HepG2 (cell line): ENCODE results near the gene CETN2.

Experiments
- ARID2 ChIP-seq: sonication (generic); formaldehyde crosslinking; IDR thresholded peaks from 2 replicates; pipeline ENCODE4 v1.8.1; 2022; ENCODE audit warnings: mild to moderate bottlenecking, missing genetic modification reagents, borderline replicate concordance
- CREB3 ChIP-seq: sonication (generic); formaldehyde crosslinking; IDR thresholded peaks from 2 replicates; pipeline ENCODE4 v1.5.0; 2020; ENCODE audit warnings: missing genetic modification reagents
- GATAD2A ChIP-seq: IDR thresholded peaks from 2 replicates; pipeline ENCODE4 v1.6.1; 2016
- MXI1 ChIP-seq: IDR thresholded peaks from 3 replicates; pipeline ENCODE4 v1.6.1; 2012; ENCODE audit warnings: low read depth, low read length, inconsistent platforms, borderline replicate concordance
- PHF8 ChIP-seq: sonication (generic); formaldehyde crosslinking; IDR thresholded peaks from 2 replicates; pipeline ENCODE4 v1.5.0; 2020; ENCODE audit warnings: missing genetic modification reagents
- RBFOX2 ChIP-seq: fragments of 200-400 bp; formaldehyde crosslinking; IDR thresholded peaks from 2 replicates; pipeline ENCODE4 v1.6.1; 2017; ENCODE audit warnings: low read depth, mild to moderate bottlenecking, low read length
- ZNF446 ChIP-seq: sonication (generic); formaldehyde crosslinking; IDR thresholded peaks from 2 replicates; pipeline ENCODE4 v1.5.0; 2020; ENCODE audit warnings: mild to moderate bottlenecking, missing genetic modification reagents
- ZNF451 ChIP-seq: sonication (generic); formaldehyde crosslinking; IDR thresholded peaks from 2 replicates; pipeline ENCODE4 v1.5.0; 2020; ENCODE audit warnings: mild to moderate bottlenecking, missing genetic modification reagents

GRCh38 chrX:152873361-152873760 is 42.8 kb upstream of the CETN2 start:
- TF ChIP-seq MXI1 (no peak), CREB3 (CRISPR knock-in tag) (no peak), ZNF451 (CRISPR knock-in tag) (no peak), ZNF446 (CRISPR knock-in tag) (no peak), ARID2 (no peak), PHF8 (CRISPR knock-in tag) (no peak), GATAD2A (no peak), RBFOX2 (no peak)
